Hepatic stellate cell (primary cell): Measurements from ENCODE around the gene RBBP9.
"Not testable (repeated sequence)": the region's sequence is repeated elsewhere in the genome, so short reads cannot be mapped to it uniquely, and the experiment has no call there.

Source experiments
- DNase-seq: peaks from one replicate; pipeline ENCODE4 v3.0.0; 2011; ENCODE audit warnings: low spot score

Gene RBBP9

GRCh38 chr20:18504479-18505060, 7.5 kb upstream of the RBBP9 start:
- no peak for DNase-seq

GRCh38 chr20:18501672-18502071, 4.6 kb upstream of the RBBP9 start:
- DNase-seq: not testable (repeated sequence)

GRCh38 chr20:18497603-18498002, 578 bp upstream of the RBBP9 start:
- no peak for DNase-seq

- no peak for DNase-seq
Measured at GRCh38 chr20:18496042-18496441, 983 bp downstream of the RBBP9 start.

GRCh38 chr20:18488301-18488700, 8.7 kb downstream of the RBBP9 start:
- no peak for DNase-seq

GRCh38 chr20:18481596-18481995, 15.4 kb downstream of the RBBP9 start:
- no peak for DNase-seq

GRCh38 chr20:18477821-18478220, 19.2 kb downstream of the RBBP9 start:
- DNase-seq: no peak

GRCh38 chr20:18477218-18477617, 19.8 kb downstream of the RBBP9 start:
- DNase-seq: no peak

- DNase-seq: peak; percentile 98
Measured at GRCh38 chr20:18466894-18467730, 29.9 kb downstream of the RBBP9 start, which contains the start of the genes DZANK1 and POLR3F. Gene DZANK1, minus strand, starts transcription at chr20:18467030. Its CDS starts 1,672 bp downstream, at chr20:18465358. Gene POLR3F, plus strand, starts transcription at chr20:18467390. Its CDS starts 117 bp downstream, at chr20:18467507.

- DNase-seq: no peak
Measured at GRCh38 chr20:18466574-18466893, 30.5 kb downstream of the RBBP9 start.

- no peak for DNase-seq
Measured at GRCh38 chr20:18465536-18466200, 31.4 kb downstream of the RBBP9 start.

GRCh38 chr20:18456600-18456999, 40.4 kb downstream of the RBBP9 start:
- DNase-seq: no peak

- DNase-seq: no peak
Measured at GRCh38 chr20:18443886-18444285, 53.1 kb downstream of the RBBP9 start.

- no peak for DNase-seq
Measured at GRCh38 chr20:18440403-18440802, 56.6 kb downstream of the RBBP9 start.

GRCh38 chr20:18436847-18437246, 60.2 kb downstream of the RBBP9 start:
- no peak for DNase-seq
